ENCODE data around the gene GNG7.

GNG7 gene

DNA sequence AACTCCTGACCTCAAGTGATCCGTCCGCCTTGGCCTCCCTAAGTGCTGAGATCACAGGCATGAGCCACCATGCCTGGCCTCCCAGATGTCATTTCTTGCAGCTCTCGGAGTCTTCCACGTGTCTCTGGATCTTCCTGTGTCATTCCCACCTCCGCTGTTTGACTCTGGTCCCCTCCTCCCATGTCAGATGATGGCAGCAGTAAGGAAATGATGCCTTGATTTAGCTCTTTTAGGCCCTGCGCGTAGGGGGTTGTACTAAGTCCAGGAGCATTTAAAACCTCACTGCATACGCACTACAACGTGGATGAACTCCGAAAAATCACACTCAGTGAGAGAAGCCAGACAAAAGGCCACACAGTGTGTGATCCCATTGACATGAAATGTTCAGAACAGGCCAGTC is 113.1 kb downstream of the GNG7 start:
- Histone ChIP-seq H3K4me1 (ENCODE audit: insufficient read depth, poor library complexity, severe bottlenecking) (no peaks in the 10 kb centered on the region), H3K27ac (ENCODE audit: poor library complexity, severe bottlenecking) (no peak overlapping the region), H3K9me3 (ENCODE audit: severe bottlenecking) (no peaks in the 10 kb centered on the region), H3K36me3 (ENCODE audit: low read depth) (no peaks in the 10 kb centered on the region), H3K27me3 (ENCODE audit: insufficient read depth, poor library complexity, severe bottlenecking) (no peaks in the 10 kb centered on the region), H3K4me3 (ENCODE audit: severe bottlenecking) (no peak overlapping the region)
- ATAC-seq (ENCODE audit: low read depth) (no peak), DNase-seq (ENCODE audit: low spot score) (no peak)
- TF ChIP-seq, protein P1, sequence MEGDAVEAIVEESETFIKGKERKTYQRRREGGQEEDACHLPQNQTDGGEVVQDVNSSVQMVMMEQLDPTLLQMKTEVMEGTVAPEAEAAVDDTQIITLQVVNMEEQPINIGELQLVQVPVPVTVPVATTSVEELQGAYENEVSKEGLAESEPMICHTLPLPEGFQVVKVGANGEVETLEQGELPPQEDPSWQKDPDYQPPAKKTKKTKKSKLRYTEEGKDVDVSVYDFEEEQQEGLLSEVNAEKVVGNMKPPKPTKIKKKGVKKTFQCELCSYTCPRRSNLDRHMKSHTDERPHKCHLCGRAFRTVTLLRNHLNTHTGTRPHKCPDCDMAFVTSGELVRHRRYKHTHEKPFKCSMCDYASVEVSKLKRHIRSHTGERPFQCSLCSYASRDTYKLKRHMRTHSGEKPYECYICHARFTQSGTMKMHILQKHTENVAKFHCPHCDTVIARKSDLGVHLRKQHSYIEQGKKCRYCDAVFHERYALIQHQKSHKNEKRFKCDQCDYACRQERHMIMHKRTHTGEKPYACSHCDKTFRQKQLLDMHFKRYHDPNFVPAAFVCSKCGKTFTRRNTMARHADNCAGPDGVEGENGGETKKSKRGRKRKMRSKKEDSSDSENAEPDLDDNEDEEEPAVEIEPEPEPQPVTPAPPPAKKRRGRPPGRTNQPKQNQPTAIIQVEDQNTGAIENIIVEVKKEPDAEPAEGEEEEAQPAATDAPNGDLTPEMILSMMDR (IDR thresholded peaks at IDR 0.05; ENCODE audit: poor library complexity, severe bottlenecking): no peak

DNA sequence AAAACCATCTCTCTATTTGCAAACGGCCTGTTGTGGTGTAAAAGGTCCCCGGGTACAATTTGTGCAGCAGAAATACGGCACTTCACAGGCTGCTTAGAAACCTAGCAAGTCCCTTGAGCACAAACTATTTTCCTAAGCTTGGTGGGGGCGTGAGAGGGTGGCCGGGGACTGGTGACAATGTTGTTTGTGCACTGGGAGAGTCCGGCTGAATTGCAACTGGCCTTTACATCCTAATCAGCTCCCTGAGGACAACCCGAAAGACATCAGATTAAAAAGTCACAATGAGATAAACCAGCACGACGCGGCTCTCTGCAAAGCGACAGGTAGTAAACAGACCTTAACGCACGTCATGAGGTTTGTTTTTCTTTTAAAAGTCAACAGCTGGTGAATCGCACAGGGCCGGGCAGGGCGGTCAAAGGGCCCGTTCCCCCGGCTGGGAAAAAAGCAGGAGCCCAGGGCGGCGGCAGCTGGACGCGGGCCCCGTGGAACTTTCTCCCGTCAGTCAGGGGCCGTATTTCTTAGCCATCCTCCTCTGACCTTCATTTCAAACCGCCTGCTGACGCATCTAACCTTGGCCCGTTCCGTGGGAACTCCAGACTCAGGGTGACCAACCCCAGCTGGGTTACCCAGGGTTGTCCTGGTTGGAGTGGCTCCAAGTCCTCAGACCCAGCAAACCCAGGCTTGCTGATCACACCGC is 114.3 kb downstream of the GNG7 start:
- DNase-seq (ENCODE audit: low spot score): no peak
- TF ChIP-seq, protein P1 (IDR thresholded peaks at IDR 0.05; ENCODE audit: poor library complexity, severe bottlenecking): no peak
- Histone ChIP-seq H3K4me3 (ENCODE audit: severe bottlenecking) (no peak overlapping the region), H3K27me3 (ENCODE audit: insufficient read depth, poor library complexity, severe bottlenecking) (no peaks in the 10 kb centered on the region), H3K36me3 (ENCODE audit: low read depth) (no peaks in the 10 kb centered on the region), H3K27ac (ENCODE audit: poor library complexity, severe bottlenecking) (no peak overlapping the region), H3K9me3 (ENCODE audit: severe bottlenecking) (no peaks in the 10 kb centered on the region), H3K4me1 (ENCODE audit: insufficient read depth, poor library complexity, severe bottlenecking) (no peaks in the 10 kb centered on the region)
- ATAC-seq (ENCODE audit: low read depth): no peak

DNA sequence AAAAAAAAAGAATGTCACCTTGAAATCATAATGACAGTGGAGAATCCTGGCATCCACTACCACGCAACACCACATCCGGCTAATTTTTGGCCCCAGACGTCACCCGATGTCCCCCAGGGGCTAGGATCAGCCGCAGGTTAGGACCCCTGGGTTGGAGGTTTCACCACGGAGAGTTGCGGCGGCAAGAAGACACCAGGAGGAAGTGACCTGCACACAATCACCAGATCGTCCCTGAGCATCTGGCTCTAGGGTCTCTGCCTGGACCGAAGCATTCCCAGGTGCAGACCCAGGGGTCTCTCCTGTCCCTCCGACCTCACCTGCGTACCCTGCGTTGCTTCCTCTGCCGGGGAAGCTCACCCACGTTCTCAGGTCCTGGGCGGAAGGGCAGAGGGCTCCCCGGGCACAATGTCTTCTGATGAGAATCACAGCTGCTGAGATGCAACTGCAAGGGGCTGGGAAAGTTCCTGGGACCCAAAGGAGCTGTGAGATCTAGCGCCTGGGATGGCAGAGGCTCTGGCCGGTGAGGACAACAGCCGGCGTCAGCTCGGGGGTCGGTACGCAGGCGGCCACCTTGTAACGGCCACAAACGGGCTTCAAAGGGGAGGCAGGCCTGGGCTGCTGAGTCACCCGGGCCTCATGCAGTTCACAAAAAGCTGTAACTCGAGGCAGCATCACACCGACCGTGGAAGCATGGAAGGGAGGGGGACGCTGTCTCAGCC is 115.3 kb downstream of the GNG7 start:
- no peaks in the 10 kb centered on the region for H3K27me3 ChIP-seq (ENCODE audit: insufficient read depth, poor library complexity, severe bottlenecking)
- H3K9me3 ChIP-seq (ENCODE audit: severe bottlenecking): peaks cover 5% of the 10 kb centered on the region
- no peak overlapping the region for H3K27ac ChIP-seq (ENCODE audit: poor library complexity, severe bottlenecking)
- H3K4me3 ChIP-seq (ENCODE audit: severe bottlenecking): no peak overlapping the region
- TF ChIP-seq, protein P1 (IDR thresholded peaks at IDR 0.05; ENCODE audit: poor library complexity, severe bottlenecking): no peak
- DNase-seq (ENCODE audit: low spot score) (no peak), ATAC-seq (ENCODE audit: low read depth) (no peak)
- H3K36me3 ChIP-seq (ENCODE audit: low read depth): no peaks in the 10 kb centered on the region
- no peaks in the 10 kb centered on the region for H3K4me1 ChIP-seq (ENCODE audit: insufficient read depth, poor library complexity, severe bottlenecking)

DNA sequence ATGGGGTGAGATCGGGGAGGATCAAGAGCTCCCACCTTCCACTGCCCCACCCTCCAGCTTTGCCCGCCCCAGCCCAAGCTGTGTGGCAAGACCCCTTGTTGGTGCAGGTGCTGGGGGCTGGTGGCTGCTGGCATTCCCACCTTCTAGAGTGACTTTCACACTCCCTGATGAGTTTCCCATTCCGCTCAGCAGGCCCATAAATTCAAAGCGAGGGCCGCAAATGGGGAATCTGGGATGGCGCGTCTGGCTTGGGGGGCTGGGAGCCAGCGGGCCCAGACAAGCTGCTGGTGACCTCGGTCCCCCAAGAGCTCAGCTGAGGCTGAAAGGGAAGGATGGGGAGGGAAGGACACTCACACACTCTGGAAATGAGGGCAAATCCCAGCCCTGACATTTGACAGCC is 116.3 kb downstream of the GNG7 start:
- Histone ChIP-seq H3K9me3 (ENCODE audit: severe bottlenecking) (peaks cover 7% of the 10 kb centered on the region), H3K27me3 (ENCODE audit: insufficient read depth, poor library complexity, severe bottlenecking) (no peaks in the 10 kb centered on the region), H3K27ac (ENCODE audit: poor library complexity, severe bottlenecking) (no peak overlapping the region), H3K4me3 (ENCODE audit: severe bottlenecking) (no peak overlapping the region), H3K4me1 (ENCODE audit: insufficient read depth, poor library complexity, severe bottlenecking) (no peaks in the 10 kb centered on the region), H3K36me3 (ENCODE audit: low read depth) (no peaks in the 10 kb centered on the region)
- no peak for DNase-seq (ENCODE audit: low spot score)
- no peak for ATAC-seq (ENCODE audit: low read depth)
- TF ChIP-seq, protein P1 (IDR thresholded peaks at IDR 0.05; ENCODE audit: poor library complexity, severe bottlenecking): no peak

DNA sequence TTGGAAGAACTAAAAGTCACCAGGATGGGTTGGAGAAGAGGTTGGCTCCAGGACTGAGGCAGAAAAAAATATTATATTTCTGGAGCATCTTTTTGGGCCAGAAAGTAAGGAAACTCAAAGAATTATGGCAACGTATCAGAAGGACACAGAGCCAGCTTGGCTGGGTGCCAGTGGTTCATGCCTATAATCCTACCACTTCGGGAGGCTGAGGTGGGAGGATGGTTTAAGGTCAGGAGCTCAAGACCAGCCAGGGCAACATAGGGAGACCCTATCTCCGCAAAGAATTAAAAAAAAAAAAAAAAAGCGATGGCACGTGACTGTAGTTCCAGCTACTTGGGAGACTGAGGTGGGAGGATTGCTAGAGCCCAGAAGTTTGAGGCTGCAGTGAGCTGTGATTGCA is 118.5 kb downstream of the GNG7 start:
- no peak for ATAC-seq (ENCODE audit: low read depth)
- Histone ChIP-seq H3K27ac (ENCODE audit: poor library complexity, severe bottlenecking) (no peak overlapping the region), H3K36me3 (ENCODE audit: low read depth) (no peaks in the 10 kb centered on the region), H3K9me3 (ENCODE audit: severe bottlenecking) (peaks cover 7% of the 10 kb centered on the region), H3K27me3 (ENCODE audit: insufficient read depth, poor library complexity, severe bottlenecking) (no peaks in the 10 kb centered on the region), H3K4me1 (ENCODE audit: insufficient read depth, poor library complexity, severe bottlenecking) (no peaks in the 10 kb centered on the region), H3K4me3 (ENCODE audit: severe bottlenecking) (no peak overlapping the region)
- TF ChIP-seq, protein P1 (IDR thresholded peaks at IDR 0.05; ENCODE audit: poor library complexity, severe bottlenecking): no peak
- no peak for DNase-seq (ENCODE audit: low spot score)
